HG03460 (cell line): Measurements from ENCODE around the gene UBL5.
"Not testable (repeated sequence)": the region's sequence is repeated elsewhere in the genome, so short reads cannot be mapped to it uniquely, and the experiment has no call there.

Experiments used
- ATAC-seq: cut with Tn5 transposase; IDR thresholded peaks from one replicate; pipeline ENCODE4 v1.9.1; 2021; ENCODE audit not compliant: unreplicated experiment

Gene UBL5

DNA sequence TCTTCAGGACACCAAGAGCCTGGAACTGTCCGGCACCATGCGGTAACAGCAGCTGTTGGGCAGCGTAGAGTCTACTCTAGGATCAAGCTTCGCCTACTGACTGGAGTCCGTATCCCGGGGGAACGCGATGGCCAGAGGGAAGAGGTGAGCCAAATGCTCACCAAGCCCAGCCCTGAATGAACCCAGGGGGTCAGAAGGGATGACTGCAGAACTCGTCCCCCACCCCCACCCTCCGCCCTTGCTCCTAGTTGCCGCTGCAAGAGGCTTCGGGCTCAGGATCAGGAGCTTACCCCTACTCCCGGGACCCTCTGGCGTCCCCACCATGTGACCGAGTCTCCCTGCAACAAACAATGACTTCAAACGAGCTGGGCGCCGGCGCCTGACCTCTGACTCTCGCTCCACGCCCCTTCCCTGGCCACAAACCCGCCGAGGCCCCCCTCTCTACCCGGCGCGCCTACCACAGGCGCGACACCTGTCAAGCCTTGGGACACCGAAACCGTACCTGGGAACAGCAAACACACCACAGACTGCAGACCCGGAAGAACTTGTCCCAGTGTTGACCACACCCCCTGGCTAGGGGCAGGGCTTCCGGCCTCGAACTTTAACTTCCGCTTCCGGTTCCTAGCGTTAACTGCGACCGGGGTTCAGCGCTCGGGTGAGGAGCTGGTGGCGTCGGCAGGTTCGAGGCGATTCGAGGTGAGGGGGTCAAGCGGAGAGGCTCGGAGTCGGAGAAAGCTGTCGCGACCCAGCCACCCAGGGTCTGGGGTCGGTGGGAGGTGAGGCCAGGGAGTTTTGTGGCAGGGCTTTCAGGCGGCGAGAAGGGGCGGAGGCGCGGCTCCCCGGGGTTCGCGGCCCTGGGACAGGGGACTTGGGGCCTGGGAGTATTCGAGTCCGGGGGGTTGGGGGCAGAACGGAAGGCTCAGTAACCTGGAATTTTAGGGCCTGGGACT lies at the start of gene UBL5:
TSS of gene UBL5 (plus strand) at position 630 of the 950 bp plus-strand sequence. CDS start 420 bp downstream, outside the sequence.
- ATAC-seq = peak; percentile 91

DNA sequence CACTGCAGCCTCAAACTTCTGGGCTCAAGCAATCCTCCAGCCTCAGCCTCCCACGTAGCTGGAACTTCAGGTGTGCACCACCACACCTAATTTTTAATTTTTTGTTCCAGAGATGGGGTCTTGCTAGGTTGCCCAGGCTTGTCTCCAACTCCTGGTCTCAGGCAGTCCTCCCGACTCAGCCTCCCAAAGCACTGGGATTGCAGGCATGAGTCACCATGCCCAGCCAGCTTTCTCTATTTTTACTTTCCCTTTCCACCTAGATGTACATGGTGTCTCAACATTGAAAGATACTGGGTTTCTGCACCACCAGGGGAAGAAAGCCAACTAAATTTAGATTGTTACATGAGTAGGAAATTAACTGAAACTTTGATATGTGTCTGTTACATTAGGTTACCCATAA lies 45.4 kb upstream of the UBL5 start:
- ATAC-seq = no peak

DNA sequence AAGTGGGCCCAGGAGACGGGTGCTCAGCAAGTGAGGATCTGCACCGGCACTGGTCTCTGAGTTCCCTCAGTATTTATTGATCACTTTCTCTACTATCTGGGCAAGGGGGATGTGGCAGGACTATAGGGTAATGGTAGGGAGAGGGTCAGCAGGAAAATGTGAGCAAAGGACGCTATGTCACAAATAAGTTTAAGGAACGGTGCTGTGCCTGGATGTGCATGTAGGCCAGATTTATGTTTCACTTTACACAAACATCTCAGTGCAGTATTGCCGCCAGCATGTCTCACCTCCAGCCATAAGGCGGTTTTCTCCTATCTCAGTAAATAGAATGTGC lies 43.6 kb upstream of the UBL5 start:
- ATAC-seq = not testable (repeated sequence)

DNA sequence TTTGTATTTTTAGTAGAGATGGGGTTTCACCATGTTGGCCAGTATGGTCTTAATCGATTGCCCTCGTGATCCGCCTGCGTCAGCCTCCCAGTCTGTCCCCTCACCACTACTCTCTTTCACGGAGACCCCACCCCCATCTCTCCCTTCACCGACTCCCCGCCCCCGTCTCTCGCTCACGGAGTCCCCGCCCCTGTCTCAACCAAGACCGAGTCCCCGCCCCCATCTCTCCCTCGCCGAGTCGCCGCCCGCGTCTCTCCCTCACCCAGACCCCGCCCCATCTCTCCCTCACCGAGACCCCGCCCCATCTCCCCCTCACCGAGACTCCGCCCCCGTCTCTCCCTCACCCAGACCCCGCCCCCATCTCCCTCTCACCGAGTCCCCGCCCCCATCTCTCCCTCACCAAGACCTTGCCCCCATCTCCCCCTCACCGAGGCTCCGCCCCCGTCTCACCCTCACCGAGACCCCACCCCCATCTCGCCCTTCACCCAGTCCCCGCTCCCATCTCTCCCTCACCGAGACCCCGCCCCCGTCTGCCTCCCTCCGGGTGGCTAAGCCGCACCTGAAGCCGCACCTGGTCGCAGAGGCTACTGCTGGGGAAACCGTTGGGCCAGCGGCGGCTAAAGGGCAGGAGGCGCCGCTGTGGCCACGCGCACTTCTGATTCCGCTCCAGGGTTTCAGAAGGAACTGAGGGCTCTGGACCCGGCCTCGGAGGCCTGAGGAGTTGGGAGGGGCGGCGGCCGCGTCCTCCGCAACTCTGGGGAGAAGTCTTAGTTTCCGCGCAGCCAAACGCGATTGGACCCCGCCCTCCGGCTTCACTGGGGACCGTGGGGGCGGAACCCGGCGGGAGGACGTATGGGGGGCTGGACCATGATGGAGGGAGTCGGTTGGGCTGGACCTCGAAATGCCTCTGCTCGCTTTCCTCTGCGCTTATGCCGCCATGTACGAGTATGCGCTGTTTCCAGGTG lies 42.1 kb upstream of the UBL5 start:
- peak; percentile 73 for ATAC-seq

DNA sequence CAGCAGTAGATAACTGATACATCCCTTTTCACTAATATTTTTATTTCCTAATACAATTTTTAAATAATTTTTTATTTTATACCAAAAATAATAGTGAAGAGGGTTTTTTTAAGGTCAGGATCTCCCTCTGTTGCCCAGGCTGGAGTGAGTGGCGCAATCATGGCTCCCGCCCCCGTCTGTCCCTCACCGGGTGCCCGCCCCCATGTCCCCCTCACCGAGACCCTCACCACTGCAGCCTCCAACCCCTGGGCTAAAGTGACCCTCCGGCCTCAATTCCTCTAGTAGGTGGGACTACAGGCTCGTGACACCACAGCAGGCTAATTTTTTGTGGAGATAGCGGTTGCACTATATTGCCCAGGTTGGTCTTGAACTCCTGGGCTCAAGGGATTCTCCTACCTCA lies 41.4 kb upstream of the UBL5 start:
- ATAC-seq = no peak

DNA sequence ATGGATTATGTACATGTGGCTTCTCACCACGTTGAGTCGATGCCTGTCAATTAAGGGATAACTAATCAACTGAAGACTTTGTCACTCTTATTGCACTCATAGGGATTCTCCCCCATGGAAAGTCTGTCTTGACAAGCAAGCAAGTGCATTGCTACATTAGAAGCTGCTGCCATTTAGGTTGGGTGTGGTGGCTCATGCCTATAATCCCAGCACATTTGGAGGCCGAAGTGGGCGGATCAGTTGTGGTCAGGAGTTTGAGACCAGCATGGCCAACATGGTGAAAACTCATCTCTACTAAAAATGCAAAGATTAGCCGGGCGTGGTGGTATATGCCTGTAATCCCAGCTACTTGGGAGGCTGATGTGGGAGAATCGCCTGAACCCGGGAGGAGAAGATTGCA lies 40.9 kb upstream of the UBL5 start:
- no peak for ATAC-seq

DNA sequence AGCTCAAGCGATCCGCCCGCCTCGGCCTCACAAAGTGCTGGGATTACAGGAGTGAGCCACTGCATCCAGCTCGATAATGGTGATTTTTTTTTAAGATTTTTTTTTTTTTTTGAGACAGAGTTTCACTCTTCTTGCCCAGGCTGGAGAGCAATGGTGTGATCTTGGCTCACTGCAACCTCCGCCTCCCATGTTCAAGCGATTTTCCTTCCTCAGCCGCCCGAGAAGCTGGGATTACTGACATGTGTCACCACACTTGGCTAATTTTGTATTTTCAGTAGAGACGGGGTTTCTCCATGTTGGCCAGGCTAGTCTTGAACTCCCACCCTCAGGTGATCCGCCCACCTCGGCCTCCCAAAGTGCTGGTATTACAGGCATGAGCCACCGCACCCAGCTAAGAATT lies 39.1 kb upstream of the UBL5 start:
- ATAC-seq = not testable (repeated sequence)

DNA sequence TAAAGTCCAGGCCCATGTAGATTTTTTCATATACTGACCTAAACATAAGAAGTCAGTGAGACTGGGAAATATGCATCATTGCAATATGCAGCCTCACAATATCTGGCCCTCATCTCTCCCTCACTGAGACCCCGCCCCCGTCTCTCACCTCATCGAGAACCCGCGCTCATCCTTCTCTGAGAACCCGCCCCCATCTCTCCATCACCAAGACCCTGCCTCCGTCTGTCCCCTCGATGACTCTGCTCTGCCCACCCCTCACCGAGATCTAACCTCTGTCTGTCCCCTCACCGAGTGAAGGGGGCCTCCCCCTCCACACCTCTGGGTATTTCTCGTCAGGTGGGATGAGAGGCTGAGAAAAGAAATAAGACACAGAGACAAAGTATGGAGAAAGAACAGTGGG lies 38.7 kb upstream of the UBL5 start:
- ATAC-seq = no peak

DNA sequence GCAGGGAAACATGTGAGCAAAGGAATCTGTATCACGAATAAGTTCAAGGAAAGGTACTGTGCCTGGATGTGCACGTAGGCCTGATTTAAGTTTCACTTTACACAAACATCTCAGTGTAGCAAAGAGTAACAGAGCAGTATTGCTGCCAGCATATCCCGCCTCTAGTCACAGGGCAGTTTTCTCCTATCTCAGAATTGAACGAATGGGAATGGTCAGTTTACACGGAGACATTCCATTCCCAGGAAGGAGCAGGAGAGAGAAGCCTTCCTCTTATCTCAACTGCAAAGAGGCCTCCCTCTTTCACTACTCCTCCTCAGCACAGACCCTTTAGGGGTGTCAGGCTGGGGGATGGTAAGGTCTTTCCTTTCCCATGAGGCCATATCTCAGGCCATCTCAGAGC lies 38.1 kb upstream of the UBL5 start:
- ATAC-seq = not testable (repeated sequence)

DNA sequence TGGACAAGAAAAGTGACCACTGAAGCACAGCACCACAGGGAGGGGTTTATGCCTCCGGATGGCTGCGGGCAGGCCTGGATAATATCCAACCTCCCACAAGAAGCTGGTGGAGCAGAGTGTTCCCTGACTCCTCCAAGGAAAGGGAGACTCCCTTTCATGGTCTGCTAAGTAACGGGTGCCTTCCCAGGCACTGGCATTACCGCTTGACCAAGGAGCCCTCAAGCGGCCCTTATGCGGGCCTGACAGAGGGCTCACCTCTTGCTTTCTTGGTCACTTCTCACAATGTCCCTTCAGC lies 36.7 kb upstream of the UBL5 start:
- not testable (repeated sequence) for ATAC-seq

DNA sequence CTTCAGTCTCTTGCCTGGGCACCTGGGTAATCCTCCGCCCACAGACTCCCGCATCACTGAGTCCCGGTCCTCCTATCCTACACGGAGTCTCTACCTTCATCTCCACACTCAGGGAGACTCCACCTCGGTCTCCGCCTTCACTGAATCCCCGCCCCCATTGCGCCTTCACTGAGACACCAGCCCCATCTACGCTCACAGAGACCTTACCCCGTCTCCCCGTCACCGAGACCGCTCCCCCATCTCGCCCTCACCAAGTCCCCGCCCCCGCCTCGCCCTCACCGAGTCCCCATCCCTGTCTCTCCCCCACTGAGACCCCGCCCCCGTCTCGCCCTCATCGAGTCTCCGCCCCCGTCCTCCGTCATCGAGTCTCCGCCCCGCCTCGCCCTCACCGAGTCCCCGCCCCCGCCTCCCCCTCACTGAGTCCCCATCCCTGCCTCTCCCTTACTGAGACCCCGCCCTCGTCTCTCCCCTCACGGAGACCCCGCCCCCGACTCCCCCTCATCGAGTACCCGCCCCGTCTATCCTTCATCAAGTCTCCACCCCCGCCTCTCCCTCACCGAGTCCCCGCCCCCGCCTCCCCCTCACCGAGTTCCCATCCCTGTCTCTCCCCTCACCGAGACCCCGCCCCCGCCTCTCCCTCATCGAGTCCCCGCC lies 36.0 kb upstream of the UBL5 start:
- ATAC-seq = peak; percentile 44

DNA sequence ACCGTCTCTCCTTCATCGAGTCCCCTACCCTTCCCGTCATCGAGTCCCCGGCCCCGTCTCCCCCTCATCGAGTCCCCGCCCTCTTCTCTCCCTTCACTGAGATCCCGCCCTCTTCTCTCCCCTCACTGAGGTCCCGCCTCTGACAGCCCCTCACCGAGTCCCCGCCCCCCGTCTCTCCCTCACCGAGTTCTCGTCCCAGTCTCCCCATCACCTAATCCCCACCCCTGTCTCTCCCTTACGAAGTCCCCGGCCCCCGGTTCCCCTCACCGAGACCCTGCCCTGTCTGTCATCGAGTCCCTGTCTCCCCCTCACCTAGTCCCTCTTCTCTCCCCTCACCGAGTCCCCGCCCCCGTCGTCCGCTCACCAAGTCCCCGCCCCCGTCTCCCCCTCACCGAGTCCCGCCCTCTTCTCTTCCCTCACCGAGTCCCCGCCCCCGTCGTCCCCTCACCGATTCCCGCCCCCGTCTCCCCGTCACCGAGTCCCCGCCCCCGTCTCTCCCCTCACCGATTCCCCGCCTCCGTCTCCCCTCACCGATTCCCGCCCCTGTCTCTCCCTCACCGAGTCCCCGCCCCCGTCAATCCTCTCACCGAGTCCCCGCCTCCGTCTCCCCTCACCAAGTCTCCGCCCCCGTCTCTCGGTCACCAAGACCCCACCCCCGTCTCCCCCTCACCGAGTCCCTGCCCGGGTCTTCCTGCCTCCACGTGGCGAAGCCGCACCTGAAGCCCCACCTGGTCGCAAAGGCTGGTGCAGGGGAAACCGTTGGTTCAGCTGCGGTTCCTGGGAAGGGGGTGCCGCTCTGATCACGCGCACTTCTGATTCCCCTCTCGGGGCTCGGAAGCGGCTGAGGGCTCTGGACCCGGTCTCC lies 35.3 kb upstream of the UBL5 start:
- ATAC-seq = peak; percentile 42

DNA sequence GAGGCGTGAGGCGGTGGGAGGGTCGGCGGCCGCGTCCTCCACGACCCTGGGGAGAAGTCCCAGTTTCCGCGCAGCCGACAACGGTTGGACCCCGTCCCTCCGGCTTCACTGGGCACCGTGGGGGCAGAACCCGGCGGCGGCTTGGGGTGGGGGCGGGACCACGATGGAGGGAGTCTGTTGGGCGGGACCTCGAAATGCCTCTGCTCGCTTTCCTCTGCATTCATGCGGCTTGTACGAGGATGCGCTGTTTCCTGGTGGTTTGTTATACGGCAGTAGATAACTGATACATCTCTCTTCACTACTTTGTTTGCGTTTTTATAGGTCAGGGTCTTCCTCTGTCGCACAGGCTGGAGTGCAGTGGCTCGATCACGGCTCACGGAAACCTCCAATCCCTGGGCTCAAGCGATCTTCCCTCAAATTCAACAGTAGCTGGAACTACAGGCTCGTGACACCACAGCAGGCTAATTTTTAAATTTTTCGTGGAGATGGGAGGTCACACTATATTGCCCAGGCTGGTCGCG lies 34.6 kb upstream of the UBL5 start:
- peak; percentile 4 for ATAC-seq

DNA sequence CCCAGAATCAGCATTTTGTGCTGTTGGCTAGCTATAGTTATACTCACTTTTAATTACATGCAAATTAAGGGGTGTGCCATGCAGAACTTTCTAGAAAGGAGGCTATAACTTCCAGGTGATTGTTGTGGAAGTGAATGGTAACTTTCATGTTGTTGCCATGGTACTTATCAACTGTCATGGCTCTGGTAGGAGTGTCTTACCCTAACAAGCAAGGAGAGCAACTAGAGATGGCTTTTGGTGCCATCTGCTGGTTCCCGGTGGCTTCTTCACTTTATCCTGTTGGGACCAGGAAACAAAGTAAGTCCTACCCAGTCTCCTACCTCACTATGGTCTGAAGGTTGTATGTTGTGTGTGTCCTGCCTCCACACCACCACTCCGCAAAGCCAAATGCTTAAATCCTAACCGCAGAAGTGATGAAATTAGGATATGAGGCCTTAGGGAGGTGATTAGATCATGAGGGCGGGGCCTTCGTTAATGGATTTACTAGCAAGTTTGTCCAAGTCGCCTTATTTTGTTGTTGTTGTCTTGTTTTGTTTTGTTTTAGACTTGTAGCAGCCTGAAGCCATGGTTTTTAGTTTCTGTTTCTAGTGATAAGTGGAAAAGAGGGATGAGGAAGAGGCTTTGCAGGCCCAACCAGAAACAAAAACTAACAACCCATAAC lies 31.5 kb upstream of the UBL5 start:
- ATAC-seq = no peak

DNA sequence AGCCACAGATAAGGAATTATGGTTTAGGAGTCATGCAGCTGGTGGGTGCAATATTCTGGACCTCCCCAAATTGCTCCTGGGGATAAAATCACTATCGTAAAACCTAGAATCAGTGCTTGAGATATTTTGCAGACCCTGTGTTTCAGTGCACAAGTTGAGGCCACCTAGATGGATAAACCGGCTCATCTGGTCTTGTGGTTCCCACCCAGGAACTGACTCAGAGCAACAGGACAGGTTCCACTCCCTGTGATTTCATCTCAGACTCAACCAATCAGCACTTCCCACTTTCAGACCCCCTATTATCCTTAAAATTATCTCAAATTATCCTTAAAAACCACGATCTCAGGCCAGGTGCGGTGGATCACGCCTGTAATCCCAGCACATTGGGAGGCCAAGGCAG lies 29.8 kb upstream of the UBL5 start:
- no peak for ATAC-seq

DNA sequence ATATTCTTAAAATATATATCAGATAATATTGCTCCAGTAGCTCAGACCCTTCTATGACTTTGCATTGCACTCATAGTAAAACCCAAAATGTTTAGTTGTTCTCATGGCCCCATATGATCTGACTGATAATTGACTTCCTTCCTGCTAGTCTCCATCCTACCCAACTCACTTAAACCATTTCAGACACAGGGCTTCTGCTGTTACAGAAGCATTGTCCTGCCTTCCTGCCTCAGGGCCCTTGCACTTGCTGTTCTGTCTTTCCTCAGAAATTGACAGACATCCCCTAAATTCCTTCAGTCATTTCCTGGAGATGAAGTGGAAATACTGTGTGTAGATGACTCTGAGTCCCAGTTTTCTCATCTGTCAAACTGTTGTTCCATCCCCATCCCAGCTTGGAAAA lies 28.6 kb upstream of the UBL5 start:
- no peak for ATAC-seq

DNA sequence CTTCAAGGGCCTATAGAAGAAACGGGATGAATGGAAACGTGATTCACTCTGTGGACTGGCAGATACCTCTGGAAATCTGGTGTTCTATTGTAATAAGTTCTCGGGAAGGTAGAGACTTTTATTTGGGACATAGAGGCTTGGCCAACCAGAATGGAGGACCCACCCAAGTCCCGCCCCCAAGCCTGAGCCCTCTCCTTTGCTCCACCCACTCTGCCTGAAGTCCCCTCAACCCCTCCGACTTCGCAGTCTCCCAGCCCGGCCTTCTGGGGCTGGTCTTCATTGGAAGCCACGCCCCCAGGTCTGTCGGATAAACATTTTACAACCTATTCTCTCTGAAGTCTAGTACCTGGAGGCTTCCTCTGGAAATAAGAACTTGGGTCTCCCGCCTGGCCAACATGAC lies 25.7 kb upstream of the UBL5 start:
- ATAC-seq = no peak

DNA sequence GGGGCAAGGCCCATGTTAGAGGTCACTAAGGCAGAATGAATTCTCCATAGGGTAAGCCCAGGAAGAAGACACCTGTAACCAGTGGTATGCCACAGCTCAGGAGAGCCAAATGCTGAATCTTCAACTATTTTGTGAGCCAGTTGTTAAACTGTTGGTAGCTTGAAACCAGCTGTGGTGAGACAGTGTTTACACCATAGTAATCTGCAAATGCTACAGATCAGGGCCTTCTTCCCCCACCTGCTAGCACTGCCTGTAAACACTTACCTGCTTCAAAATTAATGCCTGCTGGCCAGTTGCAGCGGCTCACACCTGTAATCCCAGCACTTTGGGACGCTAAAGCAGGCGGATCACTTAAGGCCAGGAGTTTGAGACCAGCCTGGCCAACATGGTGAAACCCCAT lies 20.9 kb upstream of the UBL5 start:
- no peak for ATAC-seq

DNA sequence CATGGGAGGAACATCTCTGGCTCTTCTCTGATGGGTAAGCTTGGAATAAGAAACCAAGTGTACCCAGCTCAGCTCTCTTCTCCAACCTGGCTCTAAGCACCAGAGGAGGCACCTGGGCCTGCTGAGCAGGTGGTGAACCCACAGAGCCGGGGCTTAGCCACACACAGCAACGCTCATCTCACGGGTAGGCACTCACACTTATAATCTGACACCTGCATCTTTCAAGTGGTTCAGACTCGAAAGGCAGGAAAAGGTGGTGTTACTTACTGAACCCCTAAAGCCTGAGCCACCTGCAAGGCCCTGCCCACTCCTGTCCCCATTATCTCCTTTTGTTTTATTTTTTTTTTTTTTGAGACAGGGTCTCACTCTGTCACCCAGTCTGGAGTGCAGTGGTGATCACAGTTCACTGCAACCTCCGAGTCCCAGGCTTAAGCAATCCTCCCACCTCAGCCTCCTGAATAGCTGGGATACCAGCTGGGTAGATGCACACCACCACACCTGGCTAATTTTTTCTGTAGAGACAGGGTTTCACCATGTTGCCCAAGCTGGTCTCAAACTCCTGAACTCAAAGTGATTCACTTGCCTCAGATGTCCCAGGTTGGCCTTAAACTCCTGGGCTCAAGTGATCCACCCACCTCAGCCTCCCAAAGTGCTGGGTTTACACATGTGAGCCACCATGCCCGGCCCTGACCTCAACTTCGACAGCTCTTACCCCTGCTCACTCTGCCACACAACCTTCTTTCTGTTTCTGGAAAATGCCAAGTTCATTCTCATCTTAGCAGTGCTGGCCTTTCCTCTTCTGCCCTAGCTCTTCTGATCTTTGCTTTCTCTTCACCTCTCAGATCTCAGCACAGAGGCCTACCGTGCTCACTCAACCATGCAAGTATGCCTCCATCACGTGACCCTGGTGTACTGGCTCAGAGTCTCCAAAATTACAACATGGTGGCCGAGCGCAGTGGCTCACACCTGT lies 18.6 kb upstream of the UBL5 start:
- ATAC-seq = no peak
